ENCODE data around the gene ABITRAM. TPM values are rescaled to one million over a fixed set of nuclear protein-coding genes. Genes with fewer than 3 reads are reported as not detected.
"Not testable (repeated sequence)": the region's sequence is repeated elsewhere in the genome, so short reads cannot be mapped to it uniquely, and the experiment has no call there.

Gene ABITRAM
- total RNA-seq, result 10 to 100 TPM in 3 of 4 donors, 1 to 10 TPM in 1; 3.3 to 15.6 (median 11.2) TPM

GRCh38 chr9:108934323-108934893, at the start of gene ABITRAM:
Gene ABITRAM (plus strand): TSS chr9:108934400. CDS start chr9:108934487, 87 bp downstream.
- peak in 1 of 2 donors; percentile 11 for TF ChIP-seq POLR2A (IDR thresholded peaks at IDR 0.05)
- TF ChIP-seq CTCF (IDR thresholded peaks at IDR 0.05), result no peak
- Histone ChIP-seq H3K27me3 (no peaks in the 10 kb centered on the region), H3K9me3 (no peaks in the 10 kb centered on the region), H3K4me1 (peaks cover 0 to 21% (median 2%) of the 10 kb centered on the region in 4 donors), H3K4me3 (peak within 1 kb of the TSS; percentile 70 to 94 (median 86)), H3K36me3 (peaks cover 0 to 13% (median 0%) of the 10 kb centered on the region in 3 donors), H3K27ac (peak within 1 kb of the TSS; percentile 81 to 91 (median 88))
- DNase-seq, result peak; percentile 68 to 88 (median 86)

- no peak for DNase-seq
- TF ChIP-seq POLR2A (IDR thresholded peaks at IDR 0.05), result no peak
- TF ChIP-seq CTCF (IDR thresholded peaks at IDR 0.05), result no peak
- H3K9me3 ChIP-seq, result no peaks in the 10 kb centered on the region
- no peaks in the 10 kb centered on the region for H3K27me3 ChIP-seq
- no peak overlapping the region for H3K4me3 ChIP-seq
- peaks cover 0 to 5% (median 0%) of the 10 kb centered on the region in 4 donors for H3K4me1 ChIP-seq
- H3K36me3 ChIP-seq, result peaks cover 0 to 38% (median 0%) of the 10 kb centered on the region in 3 donors
- no peak overlapping the region for H3K27ac ChIP-seq
These were observed 49.5 kb upstream of the ABITRAM start for GRCh38 chr9:108884701-108885100.

- Histone ChIP-seq H3K36me3 (peaks cover 0 to 37% (median 0%) of the 10 kb centered on the region in 3 donors), H3K4me1 (peaks cover 0 to 5% (median 0%) of the 10 kb centered on the region in 4 donors), H3K4me3 (no peak overlapping the region), H3K27me3 (no peaks in the 10 kb centered on the region), H3K27ac (no peak overlapping the region), H3K9me3 (no peaks in the 10 kb centered on the region)
- peak in 1 of 3 donors; percentile 68 for DNase-seq
- no peak for TF ChIP-seq CTCF (IDR thresholded peaks at IDR 0.05)
- no peak for TF ChIP-seq POLR2A (IDR thresholded peaks at IDR 0.05)
These were observed 48.4 kb upstream of the ABITRAM start for GRCh38 chr9:108885643-108886348.

- peaks cover 0 to 40% (median 0%) of the 10 kb centered on the region in 3 donors for H3K36me3 ChIP-seq
- not testable (repeated sequence) for H3K27me3 ChIP-seq, H3K4me3 ChIP-seq, H3K9me3 ChIP-seq, H3K27ac ChIP-seq, H3K4me1 ChIP-seq, DNase-seq
These were observed 47.5 kb upstream of the ABITRAM start for GRCh38 chr9:108886594-108887271.

- Histone ChIP-seq H3K4me1 (peaks cover 0 to 5% (median 0%) of the 10 kb centered on the region in 4 donors), H3K9me3 (no peaks in the 10 kb centered on the region), H3K4me3 (no peak overlapping the region), H3K27me3 (no peaks in the 10 kb centered on the region), H3K36me3 (peaks cover 0 to 60% (median 0%) of the 10 kb centered on the region in 3 donors), H3K27ac (no peak overlapping the region)
- TF ChIP-seq POLR2A (IDR thresholded peaks at IDR 0.05), result no peak
- TF ChIP-seq CTCF (IDR thresholded peaks at IDR 0.05), result peak in 2 of 6 experiments; percentile 11 to 26
- no peak for DNase-seq
These were observed 44.5 kb upstream of the ABITRAM start for GRCh38 chr9:108889649-108890067.
